NCI-H524 (cell line): ENCODE data around the gene ALG10B.
"Not testable (repeated sequence)": the region's sequence is repeated elsewhere in the genome, so short reads cannot be mapped to it uniquely, and the experiment has no call there.

Experiments used
- DNase-seq, 2 experiments: peaks; one replicate each; lab custom pipeline; 2025; lab: John Stamatoyannopoulos, UW

The ALG10B gene, protein sequence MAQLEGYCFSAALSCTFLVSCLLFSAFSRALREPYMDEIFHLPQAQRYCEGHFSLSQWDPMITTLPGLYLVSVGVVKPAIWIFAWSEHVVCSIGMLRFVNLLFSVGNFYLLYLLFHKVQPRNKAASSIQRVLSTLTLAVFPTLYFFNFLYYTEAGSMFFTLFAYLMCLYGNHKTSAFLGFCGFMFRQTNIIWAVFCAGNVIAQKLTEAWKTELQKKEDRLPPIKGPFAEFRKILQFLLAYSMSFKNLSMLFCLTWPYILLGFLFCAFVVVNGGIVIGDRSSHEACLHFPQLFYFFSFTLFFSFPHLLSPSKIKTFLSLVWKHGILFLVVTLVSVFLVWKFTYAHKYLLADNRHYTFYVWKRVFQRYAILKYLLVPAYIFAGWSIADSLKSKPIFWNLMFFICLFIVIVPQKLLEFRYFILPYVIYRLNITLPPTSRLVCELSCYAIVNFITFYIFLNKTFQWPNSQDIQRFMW

DNA sequence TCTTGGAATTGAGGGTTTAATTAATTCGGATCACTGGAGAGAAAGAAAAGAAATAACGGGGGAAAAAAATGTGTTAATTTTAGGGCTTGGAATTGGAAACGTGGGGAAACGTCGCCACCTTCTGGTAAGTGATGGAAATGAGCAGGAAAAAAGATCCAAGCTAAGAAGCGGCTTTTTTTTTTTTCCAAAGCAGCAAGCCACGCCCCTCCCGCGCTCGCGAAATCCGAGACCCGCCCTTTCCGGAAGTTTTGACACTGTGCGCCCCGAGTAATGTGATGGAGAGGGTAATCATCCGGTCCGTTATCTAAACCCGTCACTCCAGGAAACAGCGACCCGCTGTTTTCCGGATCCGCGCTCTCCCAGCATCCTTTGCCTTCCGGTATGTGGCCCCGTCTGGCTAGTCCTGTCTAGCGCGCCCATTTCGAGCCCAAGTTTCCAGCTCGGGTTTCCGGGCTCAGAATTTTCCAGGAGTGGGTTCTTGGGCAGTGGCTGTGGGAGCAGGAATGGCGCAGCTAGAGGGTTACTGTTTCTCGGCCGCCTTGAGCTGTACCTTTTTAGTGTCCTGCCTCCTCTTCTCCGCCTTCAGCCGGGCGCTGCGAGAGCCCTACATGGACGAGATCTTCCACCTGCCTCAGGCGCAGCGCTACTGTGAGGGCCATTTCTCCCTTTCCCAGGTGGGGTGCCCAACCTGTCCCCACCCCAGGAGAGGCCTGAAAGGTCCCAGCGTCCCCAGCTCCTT, at the start of gene ALG10B:
TSS of gene ALG10B (plus strand) at position 384 of the 739 bp plus-strand sequence. CDS start at position 504, 120 bp downstream.
- peak; percentile 93 to 96 for DNase-seq

DNA sequence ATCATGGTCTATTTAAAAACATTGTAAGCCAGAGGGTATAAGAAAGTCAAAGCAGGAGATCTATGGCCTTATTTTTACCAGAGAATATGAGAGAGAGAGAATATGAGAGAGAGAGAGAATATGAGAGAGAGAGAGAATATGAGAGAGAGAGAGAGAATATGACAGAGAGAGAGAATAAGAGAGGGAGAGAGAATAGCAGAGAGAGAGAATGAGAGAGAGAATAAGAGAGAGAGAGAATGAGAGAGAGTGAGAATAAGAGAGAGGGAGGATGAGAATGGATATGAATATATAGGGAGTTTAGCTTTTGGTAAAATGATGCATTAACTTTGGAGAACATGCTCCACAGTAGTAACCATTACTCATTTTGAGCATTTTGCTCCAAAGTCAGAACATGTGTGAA, 48.0 kb upstream of the ALG10B start:
- no peak for DNase-seq

DNA sequence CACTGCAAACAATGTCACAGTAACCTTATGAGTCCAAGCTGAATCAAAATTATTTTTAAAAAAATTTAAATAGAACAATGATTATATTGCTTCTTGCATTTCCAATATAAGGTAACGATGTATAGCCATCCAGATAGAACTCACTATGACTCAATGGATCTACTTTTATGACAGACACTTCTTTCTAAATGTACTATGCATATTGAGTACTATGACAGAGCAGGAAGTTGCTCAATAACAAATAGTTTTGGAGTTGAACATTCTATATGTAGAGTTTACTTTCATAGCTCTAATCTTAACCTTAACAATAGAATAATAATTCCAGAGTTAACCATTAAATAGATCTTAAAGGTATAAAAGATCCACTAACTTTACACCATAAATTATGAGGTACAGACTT, 46.7 kb upstream of the ALG10B start:
- DNase-seq, result no peak

DNA sequence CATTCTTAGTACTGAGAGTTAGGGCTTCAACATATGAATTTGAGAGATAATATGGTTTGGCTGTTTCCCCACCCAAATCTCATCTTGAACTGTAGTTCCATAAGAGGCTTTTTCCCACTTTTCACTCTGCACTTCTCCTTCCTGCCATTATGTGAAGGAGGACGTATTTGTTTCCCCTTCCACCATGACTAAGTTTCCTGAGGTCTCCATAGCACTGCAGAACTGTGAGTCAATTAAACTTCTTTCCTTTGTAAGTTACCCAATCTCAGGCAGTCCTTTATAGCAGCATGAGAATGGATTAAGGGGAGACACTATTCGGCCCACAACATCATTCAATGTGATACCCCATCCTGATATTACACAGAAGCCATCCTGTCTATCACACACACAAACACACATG, 36.8 kb upstream of the ALG10B start:
- DNase-seq, result no peak

DNA sequence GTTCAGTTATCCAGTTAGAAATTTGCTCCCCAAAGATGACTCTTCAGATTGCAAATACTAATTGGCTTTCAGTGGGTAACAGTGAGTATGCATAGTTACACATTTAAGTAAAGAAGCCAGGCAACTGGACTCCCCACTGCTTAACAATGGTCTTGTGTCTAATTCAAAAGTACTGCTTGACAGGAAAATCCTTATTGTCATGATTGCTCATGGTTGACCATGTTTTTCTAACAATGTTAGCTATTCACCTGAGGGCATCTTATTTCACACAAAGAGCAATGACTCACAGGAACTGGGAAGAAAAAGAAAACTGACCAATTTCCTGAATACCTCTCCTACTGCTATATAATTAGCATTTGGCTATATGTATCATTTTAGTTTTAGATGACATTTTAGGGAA, 33.7 kb upstream of the ALG10B start:
- DNase-seq, result no peak

DNA sequence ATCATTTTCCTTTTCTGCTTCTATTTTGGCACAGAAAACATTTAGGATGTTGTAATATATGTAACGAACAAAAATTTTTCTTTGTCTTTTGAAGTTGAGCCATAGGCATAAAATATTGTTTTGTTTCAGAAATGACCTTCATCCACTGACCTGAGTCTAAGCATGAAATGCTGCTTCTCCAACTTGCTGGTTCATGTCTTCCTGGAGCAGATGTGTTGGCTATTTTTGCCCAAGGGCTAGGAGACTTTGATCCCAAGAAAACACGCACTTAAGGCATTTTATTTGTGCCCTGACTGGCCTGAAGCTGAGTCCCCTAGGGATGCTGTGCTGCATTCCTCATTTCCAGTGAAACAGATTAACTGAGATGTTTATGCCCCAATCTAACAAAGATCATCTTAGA, 27.2 kb upstream of the ALG10B start:
- DNase-seq, result no peak

DNA sequence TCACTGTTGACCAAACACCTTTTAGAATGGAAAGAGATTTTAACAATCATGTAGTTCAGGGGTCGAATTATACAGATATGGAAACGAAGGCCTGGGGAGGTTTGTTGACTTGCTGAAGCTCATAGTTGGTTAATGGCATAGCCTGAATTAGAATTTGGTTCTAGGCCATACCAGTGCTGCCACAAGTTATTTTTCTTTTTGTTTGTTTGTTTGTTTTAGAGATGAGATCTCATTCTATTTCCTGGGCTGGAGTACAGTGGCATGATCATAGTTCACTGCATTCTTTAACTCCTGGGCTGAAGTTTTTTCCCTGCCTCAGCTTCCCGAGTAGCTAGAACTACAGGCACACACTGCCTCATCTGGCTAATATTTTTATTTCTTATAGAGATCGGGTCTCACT, 25.4 kb upstream of the ALG10B start:
- no peak for DNase-seq

DNA sequence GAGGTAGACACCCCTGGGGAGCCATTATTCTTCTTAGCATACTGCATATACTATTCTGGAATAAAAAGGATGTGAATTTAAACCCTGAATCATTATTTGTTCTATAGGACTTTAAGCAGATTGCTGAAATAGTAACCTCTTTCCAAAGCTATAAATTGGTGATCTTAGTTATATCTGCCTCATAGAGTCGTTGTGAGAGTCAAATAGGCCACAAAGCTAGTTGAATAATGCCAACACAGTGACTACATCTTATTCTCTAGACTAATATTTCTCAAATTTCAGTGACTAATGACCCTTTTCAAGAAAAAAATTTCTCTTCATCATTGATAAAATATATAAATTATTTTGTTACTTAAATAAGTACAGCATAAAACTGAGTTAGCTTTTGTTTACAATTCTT, 13.6 kb upstream of the ALG10B start:
- DNase-seq, result not testable (repeated sequence)

DNA sequence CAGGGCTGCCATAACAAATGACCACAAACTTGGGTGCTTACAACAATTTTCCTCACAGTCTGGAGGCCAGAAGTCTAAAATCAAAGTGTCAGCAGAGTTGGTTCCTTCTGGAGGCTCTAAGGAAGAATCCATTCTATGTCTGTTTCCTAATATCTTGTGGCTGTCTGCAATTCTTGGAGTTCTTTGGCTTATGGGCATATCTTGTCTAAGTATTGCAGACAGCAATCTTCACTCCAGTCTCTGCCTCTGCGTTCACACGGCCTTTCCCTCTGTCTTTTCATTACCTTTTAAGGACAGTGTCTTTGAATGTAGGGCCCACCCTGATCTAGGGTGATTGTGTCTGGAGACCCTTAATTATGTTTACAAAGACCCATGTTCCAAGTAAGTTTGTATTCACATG, 5.4 kb downstream of the ALG10B start:
- not testable (repeated sequence) for DNase-seq

DNA sequence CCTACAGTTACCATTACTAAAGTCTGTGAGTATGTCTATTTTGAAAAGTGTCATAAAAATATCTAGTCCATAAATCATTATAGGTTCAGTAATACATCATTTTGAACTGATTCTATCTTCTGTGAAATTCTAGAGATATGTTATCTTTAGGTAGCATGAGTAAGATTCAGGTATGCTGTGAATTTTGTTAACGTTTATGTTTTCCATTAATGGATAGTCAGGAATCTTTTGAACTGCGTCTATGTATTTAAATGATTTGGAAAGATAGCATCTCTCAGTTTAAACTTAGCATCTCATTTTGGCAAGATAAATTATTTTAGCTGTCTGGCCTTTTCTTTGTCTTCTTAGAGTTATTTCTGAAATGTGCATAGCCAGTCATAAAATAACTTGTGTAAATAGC, 8.3 kb downstream of the ALG10B start:
- no peak for DNase-seq

DNA sequence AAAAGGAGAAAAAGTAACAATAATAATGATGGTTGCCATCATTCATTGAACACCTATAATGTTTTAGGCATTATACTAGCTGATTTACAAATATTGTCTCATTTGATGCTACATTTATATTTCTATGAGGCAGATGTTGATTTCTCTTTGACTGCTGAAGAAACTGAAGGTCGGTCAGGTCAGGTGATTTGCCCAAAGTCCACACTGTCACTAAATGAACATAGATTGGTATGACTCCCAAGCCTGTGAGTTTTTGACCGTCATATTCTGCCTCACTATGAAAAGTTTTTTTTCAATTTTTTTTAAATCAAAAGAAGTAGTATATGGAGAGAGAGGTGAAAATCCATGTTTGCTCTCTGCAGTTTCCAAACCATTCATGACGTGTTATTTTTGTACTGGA, 10.8 kb downstream of the ALG10B start:
- DNase-seq, result no peak

DNA sequence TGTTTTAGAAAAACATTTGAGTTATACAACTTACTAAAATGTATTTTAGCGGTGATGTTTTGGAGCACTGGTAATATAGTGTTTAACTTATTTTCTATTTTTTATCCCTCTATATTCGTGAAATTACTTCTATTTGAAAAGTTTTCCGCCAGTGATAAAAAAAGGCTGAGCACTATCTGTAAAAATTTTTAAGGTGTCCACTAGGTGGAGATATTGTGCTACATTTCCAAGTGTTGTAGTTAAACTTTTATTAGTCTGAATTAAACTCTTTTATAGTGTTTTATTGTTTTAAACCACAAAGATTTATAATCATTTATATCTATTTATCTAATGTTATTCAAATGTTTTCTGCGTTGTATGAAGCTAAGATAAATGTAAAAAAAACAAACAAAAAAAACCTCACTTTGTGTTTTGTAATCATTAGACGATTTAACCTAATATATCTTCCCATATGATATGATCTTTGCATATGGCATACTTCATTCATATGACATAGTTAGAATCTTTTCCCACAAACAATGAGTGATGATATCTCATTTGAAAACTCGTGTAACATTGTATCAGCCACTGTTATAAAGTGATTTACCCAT, 11.8 kb downstream of the ALG10B start:
- peak; percentile 0 to 21 for DNase-seq

DNA sequence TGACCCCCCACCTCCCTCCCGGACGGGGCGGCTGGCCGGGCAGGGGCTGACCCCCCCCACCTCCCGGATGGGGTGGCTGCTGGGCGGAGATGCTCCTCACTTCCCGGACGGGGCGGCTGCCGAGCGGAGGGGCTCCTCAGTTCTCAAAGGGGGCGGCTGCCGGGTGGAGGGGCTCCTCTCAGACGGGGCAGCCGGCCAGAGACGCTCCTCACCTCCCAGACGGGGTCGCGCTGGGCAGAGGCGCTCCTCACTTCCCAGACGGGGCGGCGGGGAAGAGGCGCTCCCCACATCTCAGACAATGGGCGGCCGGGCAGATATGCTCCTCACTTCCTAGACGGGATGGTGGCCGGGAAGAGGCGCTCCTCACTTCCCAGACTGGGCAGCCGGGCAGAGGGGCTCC, 13.8 kb downstream of the ALG10B start:
- DNase-seq, result not testable (repeated sequence)

DNA sequence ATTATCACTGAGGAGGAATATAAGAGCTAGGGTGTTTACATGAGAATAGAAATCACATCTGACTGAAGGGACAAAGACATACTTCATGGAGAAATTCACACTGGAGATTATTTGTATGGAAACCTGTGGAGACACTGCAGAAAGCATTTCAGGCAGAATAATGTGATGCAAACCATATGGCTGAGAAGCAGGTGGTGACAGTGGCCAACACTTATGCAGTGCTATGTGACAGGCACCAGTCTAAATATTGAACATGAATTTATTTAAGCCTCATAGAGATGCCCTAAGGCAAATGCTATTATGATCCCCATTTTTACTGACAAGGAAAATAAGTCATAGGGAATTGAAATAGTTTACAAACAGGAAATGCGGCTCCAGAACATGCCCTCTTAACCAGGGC, 16.2 kb downstream of the ALG10B start:
- peak in 1 of 2 experiments; percentile 3 for DNase-seq

DNA sequence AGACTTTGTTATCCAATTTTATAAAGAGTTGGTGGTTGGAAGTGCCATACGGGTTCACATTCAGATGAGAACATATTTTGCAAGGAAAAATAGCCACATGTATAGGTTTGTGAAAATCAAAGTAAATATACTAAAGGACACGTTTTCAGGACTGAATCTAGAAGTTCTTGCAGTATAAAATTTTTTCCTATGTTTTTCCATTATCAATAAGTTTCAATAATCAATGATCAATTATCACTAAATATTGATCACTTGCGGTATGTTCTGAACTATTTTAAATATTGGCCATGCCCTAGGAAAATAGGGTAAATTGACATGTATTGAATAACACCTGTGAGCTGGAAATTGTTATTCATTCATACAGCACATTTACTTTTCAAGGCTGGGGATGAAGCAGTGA, 25.9 kb downstream of the ALG10B start:
- no peak for DNase-seq

DNA sequence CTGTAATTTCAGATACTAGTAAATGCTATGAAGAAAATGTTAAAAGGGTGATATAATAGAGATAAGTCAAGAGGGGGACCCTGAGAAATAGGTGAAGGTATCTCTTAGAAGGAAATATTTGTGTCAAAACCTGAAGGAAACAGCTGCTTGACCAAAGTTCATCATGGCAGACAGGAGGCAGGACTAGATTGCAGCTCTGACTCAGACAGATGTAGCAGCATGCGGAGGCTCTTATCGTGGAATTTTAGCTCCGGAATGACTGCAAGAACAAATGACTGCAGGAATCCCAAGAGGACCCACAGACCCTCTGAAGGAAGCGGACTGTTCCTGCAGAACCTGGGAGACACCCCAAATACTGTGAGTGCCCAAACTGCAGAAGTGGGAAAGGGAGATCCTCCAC, 26.7 kb downstream of the ALG10B start:
- DNase-seq, result not testable (repeated sequence)

DNA sequence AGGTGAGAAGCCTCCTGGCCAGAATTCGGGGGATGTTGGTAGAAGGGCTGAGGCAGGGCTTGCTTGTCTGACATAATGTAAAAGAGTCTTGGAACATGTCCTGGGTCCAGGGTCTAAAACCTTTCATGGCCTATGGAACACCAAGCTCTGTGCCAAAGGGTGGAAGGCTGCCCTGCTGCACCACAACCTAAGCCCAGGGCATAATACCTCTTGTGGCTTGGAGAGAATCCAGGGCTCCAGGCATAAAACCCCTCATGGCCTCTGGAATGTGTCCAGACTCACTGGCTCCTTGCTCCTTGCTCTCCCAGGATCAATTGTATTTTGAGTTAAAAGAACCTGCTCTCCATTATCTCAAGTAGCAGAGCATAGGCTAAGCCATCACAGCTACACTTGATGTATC, 27.3 kb downstream of the ALG10B start:
- peak in 1 of 2 experiments; percentile 3 for DNase-seq

DNA sequence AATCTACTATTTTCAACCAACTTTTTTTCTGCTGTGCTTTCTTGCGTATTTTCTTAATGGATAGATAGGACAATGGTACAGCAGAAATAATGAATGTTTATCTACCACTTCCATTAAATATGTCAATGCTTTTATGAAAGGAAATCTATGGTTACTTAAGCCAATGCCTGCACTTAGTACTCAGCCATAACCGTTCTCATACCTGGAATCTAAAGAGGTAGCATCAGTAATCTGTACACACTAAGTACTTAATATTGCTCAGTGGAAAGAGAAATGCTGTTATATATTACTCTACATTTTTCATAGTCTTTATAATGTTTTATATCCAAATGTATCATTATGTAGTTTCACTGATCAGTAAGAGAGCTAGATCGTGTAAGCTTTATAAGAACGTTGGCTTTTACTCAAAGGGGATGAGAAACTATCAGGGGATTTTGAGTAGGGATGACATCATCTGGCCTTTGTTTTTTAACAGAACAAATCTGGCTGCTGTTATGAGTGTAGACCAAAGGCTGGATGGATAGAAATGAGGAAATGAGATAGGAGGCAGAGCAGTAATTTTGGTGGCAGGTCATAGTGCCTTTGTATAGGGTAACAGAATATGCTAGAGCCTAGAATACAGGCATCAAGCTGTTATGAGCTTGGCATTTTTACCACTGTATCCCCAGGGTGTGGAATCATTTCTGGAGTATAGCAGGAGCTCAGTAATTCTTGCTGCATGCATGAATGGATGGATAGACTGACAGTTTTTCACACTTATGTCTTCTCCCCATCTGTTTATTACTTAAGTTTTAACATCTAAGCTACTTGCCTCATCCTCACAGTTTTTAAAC, 34.0 kb downstream of the ALG10B start:
- DNase-seq, result no peak

DNA sequence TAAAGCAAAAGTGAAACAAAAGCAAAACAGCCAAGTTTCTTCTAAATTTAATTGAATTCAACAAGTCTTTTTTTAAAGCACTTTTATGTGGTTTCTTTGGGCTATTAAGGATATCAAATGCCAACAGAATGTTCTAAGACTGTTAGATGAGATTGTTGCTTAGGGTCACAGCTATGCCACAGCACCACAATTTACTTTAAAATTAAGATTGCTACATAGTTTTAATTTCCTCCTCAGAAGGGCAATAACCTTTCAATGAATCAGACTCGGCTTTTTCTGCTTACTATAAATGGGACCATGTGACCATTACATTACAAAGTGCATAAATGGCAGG, 34.6 kb downstream of the ALG10B start:
- DNase-seq, result not testable (repeated sequence)

DNA sequence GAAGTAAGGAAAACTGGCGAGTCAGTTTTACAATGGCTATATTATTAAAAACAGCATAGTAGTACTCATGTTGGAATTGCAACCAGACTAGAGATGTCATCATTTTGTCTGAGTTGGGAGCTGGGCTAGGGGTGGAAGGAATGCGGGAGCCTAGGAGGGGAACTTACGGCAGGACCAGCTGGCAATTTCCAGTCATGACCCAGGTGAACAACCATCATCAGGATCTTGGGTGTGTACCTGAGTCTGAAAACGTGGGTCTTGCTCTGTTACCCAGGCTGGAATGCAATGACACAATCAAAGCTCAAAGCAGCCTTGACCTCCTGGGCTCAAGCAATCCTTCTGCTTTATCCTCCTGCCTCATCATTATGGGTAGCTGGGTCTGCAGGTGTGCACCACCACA, 50.9 kb downstream of the ALG10B start:
- no peak for DNase-seq

DNA sequence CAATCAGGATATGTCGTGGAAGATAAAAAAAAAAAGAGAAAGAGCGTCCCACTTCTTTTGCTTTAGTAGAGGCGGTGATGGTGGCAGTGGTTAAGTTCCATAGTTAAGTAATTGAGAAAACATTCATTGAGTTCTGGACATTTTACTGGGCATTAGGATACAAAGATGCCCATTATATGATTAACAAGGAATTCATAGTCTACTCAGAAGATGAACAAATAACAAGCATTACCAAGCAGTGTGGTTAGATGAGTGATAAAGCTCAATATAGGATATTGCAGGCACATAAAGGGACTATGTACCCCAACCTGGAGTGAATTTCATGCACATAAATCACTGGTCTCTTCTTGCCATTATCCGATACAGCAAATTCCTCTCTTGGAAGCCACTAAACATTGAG, 53.7 kb downstream of the ALG10B start:
- no peak for DNase-seq

DNA sequence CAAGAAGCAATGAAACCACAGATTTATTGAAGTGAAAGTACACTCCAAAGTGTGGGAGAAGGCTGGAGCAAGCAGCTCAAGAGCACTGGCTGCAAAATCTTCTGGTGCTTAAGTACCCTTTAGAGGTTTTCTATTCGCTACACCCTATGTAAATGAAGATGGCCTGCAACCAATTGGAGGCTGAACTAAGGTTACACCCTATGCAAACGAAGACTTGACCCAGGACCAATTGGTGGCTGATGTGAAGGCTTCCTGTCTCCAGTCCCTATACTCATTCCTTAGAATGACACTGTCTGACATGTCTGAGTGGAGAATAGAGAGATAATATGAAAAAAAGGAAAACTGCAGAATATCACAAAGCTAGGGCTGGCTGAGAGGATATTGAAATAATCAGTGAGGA, 57.2 kb downstream of the ALG10B start:
- no peak for DNase-seq
